Bronchial epithelial cell (primary cell): ENCODE data around the gene AUH. TPM values are rescaled to one million over a fixed set of nuclear protein-coding genes. Genes with fewer than 3 reads are reported as not detected.
A peak's percentile ranks its signal among the peaks of the same experiment; 100 is the strongest.

Experiments used
- DNase-seq: peaks from one replicate; pipeline ENCODE4 v3.0.0-alpha.2; 2010; ENCODE audit warnings: low read depth
- FAIRE-seq: peaks from 2 replicates; lab custom pipeline; 2011; peaks lifted over from hg19 to GRCh38; lab: Jason Lieb, UNC
- H3K27me3 ChIP-seq: 2 replicates; pipeline ENCODE4 v1.5.1; 2011; ENCODE audit warnings: low read length; ENCODE audit not compliant: control insufficient read depth, insufficient read depth
- H3K36me3 ChIP-seq: 2 replicates; pipeline ENCODE4 v1.5.1; 2011; ENCODE audit warnings: low read length; ENCODE audit not compliant: control insufficient read depth, insufficient read depth
- H3K4me3 ChIP-seq: 2 replicates; pipeline ENCODE4 v1.5.1; 2011; ENCODE audit warnings: mild to moderate bottlenecking, low read depth, low read length, control low read depth
- CTCF ChIP-seq: IDR thresholded peaks from 2 replicates; pipeline ENCODE4 v1.5.1; 2011; ENCODE audit warnings: mild to moderate bottlenecking, moderate library complexity, low read length, control low read depth, inconsistent platforms; ENCODE audit not compliant: insufficient read depth, severe bottlenecking
- total RNA-seq: library from RNA; depleted of rRNA; stranded (reverse); fragments of >200 nt; gene quantifications from 2 replicates; pipeline ENCODE4 v1.2.1, GENCODE V29; 2014

The AUH gene
- total RNA-seq, 1 donor from 2014 or later = 16.8 TPM

DNA sequence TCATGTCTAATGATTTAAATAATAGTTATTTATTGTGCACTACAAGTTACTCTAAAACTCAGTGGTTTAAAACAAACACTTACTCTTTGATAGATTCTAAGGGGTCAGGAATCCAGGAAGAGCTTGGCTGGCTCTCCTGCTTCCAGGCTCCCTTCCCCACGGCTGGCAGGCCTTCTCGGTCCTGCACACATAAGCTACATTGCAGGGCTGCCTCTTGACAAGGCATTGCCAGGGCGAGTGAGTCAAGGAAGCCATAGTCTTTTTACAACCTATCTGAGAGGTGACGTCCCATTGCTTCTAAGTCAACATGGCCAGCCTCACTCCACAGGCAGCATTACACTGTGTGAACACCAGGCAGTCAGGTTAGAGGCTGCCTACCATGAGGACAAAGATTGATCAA is 119.8 kb downstream of the AUH start:
- H3K36me3 ChIP-seq = peaks cover 2% of the 10 kb centered on the region
- DNase-seq = no peak
- H3K4me3 ChIP-seq = no peak overlapping the region
- H3K27me3 ChIP-seq = no peaks in the 10 kb centered on the region
- TF ChIP-seq CTCF = no peak
- no peak for FAIRE-seq

DNA sequence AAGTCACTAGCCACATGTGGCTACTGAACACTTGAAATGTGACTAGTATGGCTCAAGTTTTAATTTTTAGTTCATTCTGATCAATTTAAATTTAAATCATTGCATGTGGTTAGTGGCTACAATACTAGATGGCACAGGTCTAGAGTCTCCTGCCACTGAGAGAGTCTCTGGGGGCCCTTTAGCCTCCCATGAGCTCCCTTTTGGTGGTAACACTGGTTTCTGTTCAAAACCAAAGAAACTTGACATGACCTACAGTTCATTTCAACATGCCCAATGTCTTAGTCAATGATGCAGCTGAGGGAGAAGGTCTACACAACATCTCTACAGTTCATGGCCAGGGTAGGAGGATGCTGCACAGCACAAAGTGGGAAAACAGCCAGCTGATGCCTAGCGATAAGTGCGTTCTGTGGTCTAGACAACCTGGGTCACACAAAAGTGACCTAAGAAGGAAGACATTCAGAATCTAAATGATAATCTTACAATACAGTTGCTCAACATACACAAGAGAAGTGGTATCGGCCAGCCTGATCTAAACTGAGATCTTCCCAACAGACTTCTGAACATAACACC is 121.0 kb downstream of the AUH start:
- TF ChIP-seq CTCF = no peak
- DNase-seq (no peak), FAIRE-seq (no peak)
- no peaks in the 10 kb centered on the region for H3K27me3 ChIP-seq
- H3K36me3 ChIP-seq = peaks cover 2% of the 10 kb centered on the region
- no peak overlapping the region for H3K4me3 ChIP-seq

DNA sequence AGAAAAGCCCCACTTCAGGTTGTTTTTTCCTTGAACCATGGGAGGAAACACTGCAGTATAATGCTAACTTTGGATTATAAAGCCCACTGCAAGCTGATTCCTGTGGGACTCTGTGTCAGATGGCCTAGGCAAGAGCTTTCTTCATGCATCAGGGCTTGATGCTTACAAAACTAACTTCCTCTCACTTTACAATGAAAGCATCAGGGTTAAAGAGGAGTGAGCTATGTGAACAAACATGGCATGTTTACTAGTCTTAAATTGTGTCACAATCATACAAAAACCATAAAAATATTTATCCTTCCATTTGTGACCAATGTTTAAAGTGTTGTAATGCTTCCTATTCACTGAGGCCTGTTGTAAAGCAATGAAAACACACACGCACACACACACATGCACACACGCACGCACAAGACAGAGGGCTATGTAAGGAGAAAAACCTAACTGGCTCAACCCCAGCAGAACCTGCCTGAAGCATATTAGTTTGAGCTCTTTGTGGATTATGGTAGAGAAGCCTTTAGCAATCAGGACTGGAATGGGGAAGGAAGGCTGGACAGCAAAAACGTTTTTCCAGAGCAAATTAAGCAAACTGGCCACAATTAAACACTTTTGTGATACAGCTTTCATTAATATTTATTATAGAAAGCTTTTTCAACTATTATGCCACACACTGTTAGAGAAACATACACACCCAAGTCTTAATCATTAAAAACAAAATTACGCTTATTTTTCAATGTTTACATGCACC is 122.2 kb downstream of the AUH start:
- FAIRE-seq (no peak), DNase-seq (no peak)
- H3K36me3 ChIP-seq = peaks cover 2% of the 10 kb centered on the region
- no peak for TF ChIP-seq CTCF
- no peaks in the 10 kb centered on the region for H3K27me3 ChIP-seq
- no peak overlapping the region for H3K4me3 ChIP-seq

DNA sequence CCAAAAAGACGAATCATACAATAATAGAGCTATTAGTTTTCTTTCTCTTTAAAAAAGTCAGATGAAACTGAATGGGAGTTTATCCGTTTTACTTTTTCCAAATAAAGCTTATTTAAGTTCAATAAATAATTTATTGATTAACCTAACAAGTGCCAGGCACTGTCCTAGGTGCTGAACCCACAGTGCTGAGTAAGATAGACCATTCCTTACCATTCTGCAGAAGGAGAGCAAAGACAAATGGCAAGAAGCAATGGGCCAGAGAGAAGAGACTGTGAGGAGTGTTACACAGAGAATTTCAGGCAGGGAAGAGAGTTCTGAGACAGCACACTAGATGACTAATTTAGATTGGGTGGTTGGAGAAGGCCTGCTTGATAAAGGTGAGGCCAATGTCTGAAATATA is 127.2 kb downstream of the AUH start:
- DNase-seq = no peak
- TF ChIP-seq CTCF = no peak
- no peaks in the 10 kb centered on the region for H3K36me3 ChIP-seq
- no peaks in the 10 kb centered on the region for H3K27me3 ChIP-seq
- H3K4me3 ChIP-seq = no peak overlapping the region
- FAIRE-seq = no peak

- FAIRE-seq (no peak), DNase-seq (no peak)
- no peaks in the 10 kb centered on the region for H3K27me3 ChIP-seq
- H3K36me3 ChIP-seq = no peaks in the 10 kb centered on the region
- no peak overlapping the region for H3K4me3 ChIP-seq
- TF ChIP-seq CTCF = no peak
These were observed 130.1 kb downstream of the AUH start for GRCh38 chr9:91231619-91232018.

GRCh38 chr9:91223000-91223399 is 138.7 kb downstream of the AUH start:
- TF ChIP-seq CTCF = no peak
- no peak overlapping the region for H3K4me3 ChIP-seq
- no peaks in the 10 kb centered on the region for H3K27me3 ChIP-seq
- no peaks in the 10 kb centered on the region for H3K36me3 ChIP-seq
- peak; percentile 33 for DNase-seq
- FAIRE-seq = no peak
